Peyer's patch (tissue), 4 donors: ENCODE measurements around the gene FGGY. TPM values are rescaled to one million over a fixed set of nuclear protein-coding genes. Genes with fewer than 3 reads are reported as not detected.

Source experiments
- DNase-seq, 3 donors: peaks; one replicate each; pipeline ENCODE4 v3.0.0-alpha.2; 2017 to 2019
- H3K27ac ChIP-seq, 4 donors: fragments of 200-600 bp; sonication (generic); one replicate each; pipeline ENCODE4 v1.5.1; 2016 to 2019
- H3K27me3 ChIP-seq, 2 donors: fragments of 200-600 bp; sonication (generic); one replicate each; pipeline ENCODE4 v1.5.1; 2019
- H3K36me3 ChIP-seq, 3 donors: fragments of 200-600 bp; sonication (generic); one replicate each; pipeline ENCODE4 v1.5.1; 2016 to 2019
- H3K4me1 ChIP-seq, 4 donors: fragments of 200-600 bp; sonication (generic); one replicate each; pipeline ENCODE4 v1.5.1; 2016 to 2019
- H3K4me3 ChIP-seq, 4 donors: fragments of 200-600 bp; sonication (generic); 1 replicate in 3 of 4; 2 replicates in 1 of 4; pipeline ENCODE4 v1.5.1; 2016 to 2019; ENCODE audit warnings: mild to moderate bottlenecking in 1 of 4
- H3K9me3 ChIP-seq, 4 donors: fragments of 200-600 bp; sonication (generic); one replicate each; pipeline ENCODE4 v1.5.1; 2016 to 2019; ENCODE audit warnings: mild to moderate bottlenecking in 1 of 4
- CTCF ChIP-seq, 6 experiments: fragments of 450-650 bp in 4 of 6; fragments of 200-600 bp in 2 of 6; sonication (generic) in 1 of 6; IDR thresholded peaks; one replicate each; pipeline ENCODE4 v1.5.1; 2017 to 2019; ENCODE audit warnings: antibody characterized with exemption in 6 of 6, mild to moderate bottlenecking in 3 of 6, moderate library complexity in 1 of 6
- POLR2A ChIP-seq, 2 donors: fragments of 450-650 bp; IDR thresholded peaks; one replicate each; pipeline ENCODE4 v1.5.1; 2017; ENCODE audit warnings: antibody characterized with exemption in 2 of 2, mild to moderate bottlenecking in 2 of 2, moderate library complexity in 2 of 2
- total RNA-seq, 4 donors: library from RNA; depleted of rRNA; stranded (reverse); fragments of >200 nt; gene quantifications; one replicate each; pipeline ENCODE4 v1.1.0, GENCODE V29; 2016

The FGGY gene
- total RNA-seq, 4 donors from 2014 or later: 18.9 to 102 (median 33.6) TPM

DNA sequence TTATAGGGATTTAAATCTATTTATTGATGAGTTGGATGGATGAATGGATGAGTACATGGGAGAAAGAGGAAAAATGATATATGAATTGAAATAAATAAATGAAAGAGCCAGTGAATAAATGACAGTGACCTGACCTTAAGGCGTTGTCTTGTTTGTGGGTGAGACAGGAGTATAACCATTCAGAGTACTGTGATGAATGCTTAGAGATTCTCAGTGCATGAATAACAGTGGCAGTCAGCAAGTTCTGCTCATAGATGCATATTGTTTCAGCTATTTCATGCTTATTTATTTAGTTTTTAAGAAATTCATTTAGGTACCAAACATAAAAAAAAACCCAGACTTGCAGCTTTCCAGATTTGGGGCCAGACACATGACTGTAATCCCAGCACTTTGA is 116.4 kb downstream of the FGGY start:
- TF ChIP-seq POLR2A (IDR thresholded peaks at IDR 0.05) (no peak), CTCF (IDR thresholded peaks at IDR 0.05) (no peak)
- Histone ChIP-seq H3K4me1 (no peaks in the 10 kb centered on the region), H3K4me3 (no peak overlapping the region), H3K27ac (no peak overlapping the region), H3K27me3 (no peaks in the 10 kb centered on the region), H3K36me3 (no peaks in the 10 kb centered on the region), H3K9me3 (no peaks in the 10 kb centered on the region)
- DNase-seq: no peak

DNA sequence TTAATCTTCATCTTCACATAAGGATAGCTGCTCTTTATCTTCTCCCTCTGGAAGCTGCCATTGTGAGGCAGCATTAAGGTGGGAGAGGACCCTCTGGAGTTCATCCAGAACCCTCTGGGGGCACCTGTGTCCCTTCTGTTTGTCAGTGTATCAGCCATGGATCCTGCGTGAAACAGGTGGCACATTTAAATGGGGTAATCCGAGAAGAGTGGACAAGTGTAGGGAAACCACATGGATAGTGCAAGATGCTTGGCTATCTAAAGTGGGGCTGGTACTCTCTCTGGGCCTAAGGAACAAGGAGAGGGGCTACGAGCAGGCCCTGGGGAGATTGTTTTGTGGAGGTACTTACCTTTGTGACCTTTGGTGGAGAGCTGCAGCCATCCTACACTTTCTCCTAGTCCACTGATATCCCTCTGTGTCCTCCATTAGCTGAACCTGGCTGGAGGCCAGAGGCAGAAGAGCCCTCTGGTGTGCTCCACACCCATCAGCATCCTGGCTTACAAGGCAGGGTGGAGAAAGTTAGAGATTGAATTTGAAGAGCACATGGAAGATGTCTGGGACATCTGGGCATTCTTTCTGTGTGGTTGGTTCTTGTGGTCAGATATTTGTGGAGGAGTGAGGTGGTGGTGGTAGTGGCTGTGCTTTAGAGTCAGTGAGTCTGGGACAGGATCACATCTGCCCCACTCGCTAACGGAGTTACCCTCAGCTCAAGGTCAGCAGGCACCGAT is 117.7 kb downstream of the FGGY start:
- Histone ChIP-seq H3K4me1 (no peaks in the 10 kb centered on the region), H3K36me3 (no peaks in the 10 kb centered on the region), H3K9me3 (no peaks in the 10 kb centered on the region), H3K27ac (no peak overlapping the region), H3K4me3 (no peak overlapping the region), H3K27me3 (no peaks in the 10 kb centered on the region)
- no peak for DNase-seq
- TF ChIP-seq CTCF (IDR thresholded peaks at IDR 0.05): no peak
- TF ChIP-seq POLR2A (IDR thresholded peaks at IDR 0.05): no peak

DNA sequence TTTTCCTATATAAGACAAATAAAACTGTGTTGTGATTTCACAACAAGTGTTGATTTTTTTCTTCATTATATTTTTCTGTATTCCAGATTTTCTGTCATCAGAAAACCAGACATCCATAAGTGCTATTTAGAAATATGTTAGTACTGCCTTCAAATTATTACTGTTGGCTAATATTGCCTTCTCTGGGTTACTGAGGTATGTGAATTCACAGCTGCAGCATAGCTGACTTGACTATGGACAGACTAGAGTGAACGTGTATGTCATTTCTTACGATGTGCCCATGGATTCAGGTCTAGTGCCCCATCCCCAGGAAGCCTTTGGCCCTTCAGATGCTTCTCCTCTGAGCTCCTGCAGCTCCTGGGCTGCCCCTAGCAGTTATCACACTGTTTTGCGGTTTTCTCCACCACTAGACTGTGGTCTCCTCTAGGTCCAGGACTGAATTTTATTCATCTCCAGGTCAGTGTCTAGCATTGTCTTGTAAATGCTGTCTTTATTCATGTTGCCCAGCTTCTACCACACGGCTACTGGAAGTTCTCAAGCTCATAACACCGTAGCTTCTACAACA is 118.5 kb downstream of the FGGY start:
- H3K4me3 ChIP-seq: no peak overlapping the region
- no peaks in the 10 kb centered on the region for H3K9me3 ChIP-seq
- no peak overlapping the region for H3K27ac ChIP-seq
- no peaks in the 10 kb centered on the region for H3K27me3 ChIP-seq
- no peak for DNase-seq
- no peaks in the 10 kb centered on the region for H3K4me1 ChIP-seq
- H3K36me3 ChIP-seq: no peaks in the 10 kb centered on the region
- TF ChIP-seq POLR2A (IDR thresholded peaks at IDR 0.05): no peak
- TF ChIP-seq CTCF (IDR thresholded peaks at IDR 0.05): no peak

DNA sequence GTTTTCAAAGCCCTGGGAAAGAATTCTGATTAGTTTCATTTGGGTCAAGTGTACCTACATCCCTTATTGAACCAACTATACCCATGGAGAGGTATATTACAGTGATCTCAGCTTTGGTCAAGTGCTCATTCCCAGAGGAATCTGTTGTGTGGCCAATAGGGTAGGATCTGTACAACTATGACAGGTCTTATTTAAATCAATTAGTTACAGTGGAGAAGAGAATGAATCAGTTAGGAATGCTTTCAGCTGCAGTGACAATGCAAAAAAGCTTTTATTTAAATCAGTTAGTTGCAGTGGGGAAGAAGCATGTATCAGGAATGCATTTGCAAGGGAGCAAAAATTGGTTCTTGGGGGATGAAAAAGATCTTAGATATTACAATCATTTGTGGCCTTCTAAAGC is 119.0 kb downstream of the FGGY start:
- H3K4me1 ChIP-seq: no peaks in the 10 kb centered on the region
- H3K36me3 ChIP-seq: no peaks in the 10 kb centered on the region
- H3K27me3 ChIP-seq: no peaks in the 10 kb centered on the region
- H3K4me3 ChIP-seq: no peak overlapping the region
- no peak for DNase-seq
- H3K9me3 ChIP-seq: no peaks in the 10 kb centered on the region
- H3K27ac ChIP-seq: no peak overlapping the region
- no peak for TF ChIP-seq CTCF (IDR thresholded peaks at IDR 0.05)

GRCh38 chr1:59417406-59417805 is 120.5 kb downstream of the FGGY start:
- DNase-seq: no peak
- H3K36me3 ChIP-seq: no peaks in the 10 kb centered on the region
- no peak overlapping the region for H3K27ac ChIP-seq
- no peaks in the 10 kb centered on the region for H3K27me3 ChIP-seq
- H3K9me3 ChIP-seq: no peaks in the 10 kb centered on the region
- no peak for TF ChIP-seq POLR2A (IDR thresholded peaks at IDR 0.05)
- TF ChIP-seq CTCF (IDR thresholded peaks at IDR 0.05): no peak
- H3K4me1 ChIP-seq: no peaks in the 10 kb centered on the region
- no peak overlapping the region for H3K4me3 ChIP-seq
